PC-9 (cell line): Measurements from ENCODE around the gene PCDH1. TPM values are rescaled to one million over a fixed set of nuclear protein-coding genes. Genes with fewer than 3 reads are reported as not detected.

ENCODE experiments used
- BruUV-seq: library from RNA; stranded (reverse); fragments of 400-500 nt; replicated peaks from 2 replicates; lab custom pipeline; 2021; lab: Mats Ljungman, UMichigan
- CTCF ChIA-PET: fragments of 300-600 bp; sonication (Branson Sonifier 250); formaldehyde crosslinking; loops from one replicate; lab custom pipeline; 2022; ENCODE audit warnings: antibody characterized with exemption; lab: Charles Lee
- POLR2A ChIA-PET: fragments of 300-600 bp; sonication (Branson Sonifier 250); formaldehyde crosslinking; loops from one replicate; lab custom pipeline; 2022; ENCODE audit warnings: antibody characterized with exemption; ENCODE audit not compliant: unreplicated experiment; lab: Charles Lee
- DNase-seq, 2 experiments: peaks; one replicate each; pipeline versions ENCODE4 v3.0.0 to v3.0.0-alpha.2; 2015 to 2022; ENCODE audit warnings: mixed read lengths in 1 of 2
- H2AFZ ChIP-seq: fragments of 200-600 bp; sonication (generic); 2 replicates; pipeline ENCODE4 v1.8.1; 2017; ENCODE audit warnings: antibody characterized with exemption
- H3F3A ChIP-seq: fragments of 200-600 bp; sonication (generic); 2 replicates; pipeline ENCODE4 v1.8.1; 2017; ENCODE audit warnings: antibody characterized with exemption, mild to moderate bottlenecking, low read depth; ENCODE audit not compliant: insufficient read depth
- H3K27ac ChIP-seq: fragments of 200-600 bp; sonication (generic); 2 replicates; pipeline ENCODE4 v1.6.1; 2016; ENCODE audit warnings: mixed run types
- H3K27me3 ChIP-seq: fragments of 200-600 bp; sonication (generic); 2 replicates; pipeline ENCODE4 v1.6.1; 2016; ENCODE audit warnings: low read depth, mixed run types; ENCODE audit not compliant: insufficient read depth
- H3K36me3 ChIP-seq: fragments of 200-600 bp; sonication (generic); 2 replicates; pipeline ENCODE4 v1.6.1; 2016; ENCODE audit warnings: low read depth, mixed run types
- H3K4me1 ChIP-seq: fragments of 200-600 bp; sonication (generic); replicated peaks from 2 replicates; pipeline ENCODE4 v1.6.1; 2016; ENCODE audit warnings: mixed run types; ENCODE audit not compliant: insufficient read depth
- H3K4me2 ChIP-seq: fragments of 200-600 bp; sonication (generic); 2 replicates; pipeline ENCODE4 v1.6.1; 2017; ENCODE audit warnings: mixed run types
- H3K4me3 ChIP-seq: fragments of 200-600 bp; sonication (generic); 2 replicates; pipeline ENCODE4 v1.6.1; 2016; ENCODE audit warnings: mixed run types
- H3K79me2 ChIP-seq: fragments of 200-600 bp; sonication (generic); 2 replicates; pipeline ENCODE4 v1.6.1; 2017; ENCODE audit warnings: low read depth, mixed run types
- H3K9me2 ChIP-seq: fragments of 200-600 bp; sonication (generic); 2 replicates; pipeline ENCODE4 v1.8.1; 2017; ENCODE audit warnings: mild to moderate bottlenecking; ENCODE audit not compliant: insufficient read depth
- H3K9me3 ChIP-seq: fragments of 200-600 bp; sonication (generic); 2 replicates; pipeline ENCODE4 v1.8.1; 2016; ENCODE audit warnings: low read depth; ENCODE audit not compliant: insufficient read depth
- H4K20me1 ChIP-seq: fragments of 200-600 bp; sonication (generic); 2 replicates; pipeline ENCODE4 v1.8.1; 2017; ENCODE audit not compliant: insufficient read depth
- EZH2 ChIP-seq: fragments of 200-600 bp; sonication (generic); IDR thresholded peaks from 2 replicates; pipeline ENCODE4 v1.8.0; 2017; ENCODE audit warnings: antibody characterized with exemption, low read depth
- intact Hi-C: fragments of 100-400 bp; cut with micrococcal nuclease; formaldehyde crosslinking; loops from one replicate; pipeline ENCODE4 v1.10.0; 2022; ENCODE audit not compliant: unreplicated experiment
- total RNA-seq: library from RNA; stranded (reverse); gene quantifications from 2 replicates; pipeline ENCODE4 v1.2.3, GENCODE V29; 2021
- TF ChIP-seq, protein P1 (sequence below): fragments of 200-600 bp; sonication (generic); conservative IDR thresholded peaks from 2 replicates; pipeline ENCODE4 v1.6.1; 2017; ENCODE audit warnings: mixed run types, antibody characterized with exemption, mild to moderate bottlenecking, moderate library complexity

Gene PCDH1
- total RNA-seq, 1 experiment from 2014 or later: 88.5 TPM

DNA sequence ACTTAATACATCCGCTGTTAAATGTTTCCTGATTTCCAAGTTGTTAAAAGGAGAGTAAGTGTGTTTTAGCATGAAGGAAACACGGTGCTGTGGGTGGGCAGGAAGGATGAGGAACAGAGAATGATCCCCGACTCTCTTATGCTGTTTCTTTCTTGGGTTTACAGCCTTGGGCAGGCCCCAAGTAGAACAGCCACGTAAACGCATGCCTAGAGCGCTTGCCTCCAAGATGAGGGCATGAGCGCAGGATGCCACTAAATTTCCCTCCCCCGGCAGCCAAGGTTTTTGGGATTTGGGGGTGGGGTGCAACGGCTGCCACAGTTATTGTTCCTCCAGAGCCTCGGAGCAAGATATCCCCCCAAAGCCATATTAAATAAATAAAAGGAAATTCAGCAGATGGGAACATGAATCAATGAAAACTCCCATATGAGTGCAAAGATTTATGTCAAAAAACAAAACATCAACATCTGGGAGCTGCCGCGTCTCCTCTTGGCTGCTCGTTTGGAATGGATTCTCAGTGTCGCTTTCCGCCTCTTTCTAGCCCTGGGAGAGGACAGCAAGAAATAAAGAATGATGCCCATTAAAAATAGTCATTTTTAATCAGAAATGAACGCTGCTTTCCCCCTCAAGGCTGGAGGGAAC lies 35.5 kb upstream of the PCDH1 start:
- H3K27ac ChIP-seq: no peak overlapping the region
- H2AFZ ChIP-seq: no peak overlapping the region
- no peaks in the 10 kb centered on the region for H3K9me2 ChIP-seq
- no peaks in the 10 kb centered on the region for H3K9me3 ChIP-seq
- no peak overlapping the region for H3K4me2 ChIP-seq
- no TSS peak for BruUV-seq
- intact Hi-C loops: no loop called here
- no peaks in the 10 kb centered on the region for H4K20me1 ChIP-seq
- CTCF ChIA-PET: no interaction called here
- TF ChIP-seq EZH2: no peak
- TF ChIP-seq, protein P1, sequence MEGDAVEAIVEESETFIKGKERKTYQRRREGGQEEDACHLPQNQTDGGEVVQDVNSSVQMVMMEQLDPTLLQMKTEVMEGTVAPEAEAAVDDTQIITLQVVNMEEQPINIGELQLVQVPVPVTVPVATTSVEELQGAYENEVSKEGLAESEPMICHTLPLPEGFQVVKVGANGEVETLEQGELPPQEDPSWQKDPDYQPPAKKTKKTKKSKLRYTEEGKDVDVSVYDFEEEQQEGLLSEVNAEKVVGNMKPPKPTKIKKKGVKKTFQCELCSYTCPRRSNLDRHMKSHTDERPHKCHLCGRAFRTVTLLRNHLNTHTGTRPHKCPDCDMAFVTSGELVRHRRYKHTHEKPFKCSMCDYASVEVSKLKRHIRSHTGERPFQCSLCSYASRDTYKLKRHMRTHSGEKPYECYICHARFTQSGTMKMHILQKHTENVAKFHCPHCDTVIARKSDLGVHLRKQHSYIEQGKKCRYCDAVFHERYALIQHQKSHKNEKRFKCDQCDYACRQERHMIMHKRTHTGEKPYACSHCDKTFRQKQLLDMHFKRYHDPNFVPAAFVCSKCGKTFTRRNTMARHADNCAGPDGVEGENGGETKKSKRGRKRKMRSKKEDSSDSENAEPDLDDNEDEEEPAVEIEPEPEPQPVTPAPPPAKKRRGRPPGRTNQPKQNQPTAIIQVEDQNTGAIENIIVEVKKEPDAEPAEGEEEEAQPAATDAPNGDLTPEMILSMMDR: no peak
- no peak overlapping the region for H3K4me3 ChIP-seq
- no peak for DNase-seq
- no peaks in the 10 kb centered on the region for H3K27me3 ChIP-seq
- 0 out of 2 replicates have a peak, but pooled peaks cover 5% of the 10 kb centered on the region for H3F3A ChIP-seq
- no peaks in the 10 kb centered on the region for H3K79me2 ChIP-seq
- POLR2A ChIA-PET: no interaction called here
- H3K36me3 ChIP-seq: no peaks in the 10 kb centered on the region
- H3K4me1 ChIP-seq: 0 out of 2 replicates have a peak, but pooled peaks cover 8% of the 10 kb centered on the region

GRCh38 chr5:141910271-141910673 lies 32.1 kb upstream of the PCDH1 start:
- POLR2A ChIA-PET: interaction anchor here (0.5 to 0.6 kb wide), 2 partner anchors 189 to 273 kb away, joined by 3 read pairs; partner anchors contain the start of genes HDAC3 and RELL2
- Histone ChIP-seq H3K27ac (no peak overlapping the region), H3K9me2 (no peaks in the 10 kb centered on the region), H2AFZ (no peak overlapping the region), H3K27me3 (no peaks in the 10 kb centered on the region), H3F3A (0 out of 2 replicates have a peak, but pooled peaks cover 5% of the 10 kb centered on the region), H3K36me3 (no peaks in the 10 kb centered on the region), H3K4me2 (no peak overlapping the region), H3K9me3 (no peaks in the 10 kb centered on the region), H3K79me2 (no peaks in the 10 kb centered on the region), H3K4me1 (no peaks in the 10 kb centered on the region), H4K20me1 (no peaks in the 10 kb centered on the region), H3K4me3 (no peak overlapping the region)
- TF ChIP-seq, protein P1: no peak
- TF ChIP-seq EZH2: no peak
- peak in 1 of 2 experiments; percentile 77 for DNase-seq
- intact Hi-C loops: no loop called here
- no TSS peak for BruUV-seq
- CTCF ChIA-PET: no interaction called here

DNA sequence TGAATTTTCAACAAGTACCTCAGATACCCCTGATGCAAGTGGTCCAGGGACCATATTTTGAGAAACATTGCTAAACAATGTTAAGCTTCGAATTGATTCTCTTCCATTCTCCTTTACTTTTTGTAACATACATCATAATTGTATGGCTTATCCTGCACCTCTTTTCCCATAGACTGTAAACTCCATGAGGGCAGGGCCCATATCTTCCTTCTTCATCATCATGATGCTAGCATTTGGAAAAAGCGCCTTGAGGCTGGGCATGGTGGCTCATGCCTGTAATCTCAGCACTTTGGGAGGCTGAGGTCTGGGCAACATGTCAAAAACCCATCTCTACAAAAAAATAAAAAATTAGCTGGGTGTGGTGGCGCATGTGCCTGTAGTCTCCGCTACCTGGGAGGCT lies 31.0 kb upstream of the PCDH1 start:
- no peak overlapping the region for H3K4me2 ChIP-seq
- no peaks in the 10 kb centered on the region for H3K27me3 ChIP-seq
- no peaks in the 10 kb centered on the region for H4K20me1 ChIP-seq
- H3K36me3 ChIP-seq: no peaks in the 10 kb centered on the region
- H3F3A ChIP-seq: 0 out of 2 replicates have a peak, but pooled peaks cover 5% of the 10 kb centered on the region
- POLR2A ChIA-PET: interaction anchor here (0.6 kb wide), 1 partner anchor 164 kb away, joined by 3 read pairs; no protein-coding TSS in a partner anchor
- H3K4me3 ChIP-seq: no peak overlapping the region
- no peaks in the 10 kb centered on the region for H3K9me2 ChIP-seq
- no peak for DNase-seq
- BruUV-seq: no TSS peak
- no peaks in the 10 kb centered on the region for H3K4me1 ChIP-seq
- TF ChIP-seq EZH2: no peak
- TF ChIP-seq, protein P1: no peak
- no peak overlapping the region for H3K27ac ChIP-seq
- H3K9me3 ChIP-seq: no peaks in the 10 kb centered on the region
- no peak overlapping the region for H2AFZ ChIP-seq
- H3K79me2 ChIP-seq: no peaks in the 10 kb centered on the region
- intact Hi-C loops: no loop called here
- CTCF ChIA-PET: no interaction called here
